Suppressor macrophage (primary cell): Measurements from ENCODE around the gene ULK4.

ENCODE experiments used
- DNase-seq, 4 experiments: peaks; one replicate each; pipeline ENCODE4 v3.0.0-alpha.2; 2020 to 2022

ULK4 gene

GRCh38 chr3:41210966-41211365 lies 750.9 kb downstream of the ULK4 start:
- no peak for DNase-seq

- DNase-seq: no peak
Observed at GRCh38 chr3:41209646-41210045, 752.3 kb downstream of the ULK4 start.

GRCh38 chr3:41208507-41209220 lies 753.2 kb downstream of the ULK4 start:
- no peak for DNase-seq

- DNase-seq: peak; percentile 13 to 39 (median 27)
Observed at GRCh38 chr3:41207355-41207754, 754.5 kb downstream of the ULK4 start.

- no peak for DNase-seq
Observed at GRCh38 chr3:41205591-41205990, 756.3 kb downstream of the ULK4 start.

GRCh38 chr3:41204369-41204768 lies 757.5 kb downstream of the ULK4 start:
- DNase-seq: no peak

- DNase-seq: peak; percentile 36 to 60 (median 52)
Observed at GRCh38 chr3:41202834-41203345, 759.0 kb downstream of the ULK4 start.

- DNase-seq: no peak
Observed at GRCh38 chr3:41202075-41202833, 759.6 kb downstream of the ULK4 start.

GRCh38 chr3:41200669-41201021 lies 761.3 kb downstream of the ULK4 start:
- DNase-seq: peak; percentile 61 to 74 (median 70)

- DNase-seq: peak; percentile 50 to 73 (median 59)
Observed at GRCh38 chr3:41199866-41200668, 761.8 kb downstream of the ULK4 start.

- DNase-seq: peak; percentile 93 to 98 (median 96)
Observed at GRCh38 chr3:41198950-41199865, 762.7 kb downstream of the ULK4 start, which contains the start of gene CTNNB1. TSS of gene CTNNB1 (plus strand) at chr3:41199505. CDS start at chr3:41224069, 24,564 bp downstream.

- peak; percentile 41 to 55 (median 50) for DNase-seq
Observed at GRCh38 chr3:41198526-41198925, 763.4 kb downstream of the ULK4 start.

- DNase-seq: no peak
Observed at GRCh38 chr3:41198046-41198445, 763.9 kb downstream of the ULK4 start.
